ENCODE results near the gene SPON2. TPM values are rescaled to one million over a fixed set of nuclear protein-coding genes. Genes with fewer than 3 reads are reported as not detected.

Gene SPON2
- total RNA-seq, result 10 to 100 TPM in 2 of 4 donors, 1 to 10 TPM in 2; 2.4 to 14.1 (median 6.6) TPM

DNA sequence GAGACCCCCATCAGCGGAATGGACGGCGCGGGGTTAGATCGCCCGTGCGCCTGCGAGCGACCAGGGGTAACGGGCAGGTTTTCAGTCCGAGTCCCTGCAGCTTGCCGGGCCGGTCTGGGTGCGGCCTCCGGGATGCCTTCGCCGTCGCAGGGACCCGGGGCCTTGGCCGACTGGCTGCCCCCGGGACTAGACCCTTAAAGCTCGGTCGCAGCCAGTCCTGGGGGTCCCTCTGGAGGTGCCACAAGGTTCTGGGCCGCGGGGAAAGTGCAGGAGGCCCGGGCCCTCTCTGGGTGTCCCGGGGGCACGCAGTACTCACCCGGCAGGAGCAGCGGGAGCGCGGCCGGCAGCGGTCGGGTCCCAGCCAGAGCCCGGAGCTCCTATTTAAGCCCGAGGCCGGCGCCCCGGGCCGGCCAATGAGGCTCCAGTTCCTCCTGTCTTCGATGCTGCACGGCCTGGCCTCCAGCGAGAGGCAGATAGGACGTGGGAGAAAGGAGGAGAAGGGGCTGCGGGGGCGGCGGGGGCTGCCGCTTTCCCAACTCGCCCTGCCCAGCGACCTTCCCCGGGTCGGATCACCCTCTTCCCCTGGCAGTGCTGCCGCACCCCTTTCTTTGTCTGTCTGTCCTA lies at the start of gene SPON2:
TSS of gene SPON2 (minus strand) at position 356 of the 624 bp plus-strand sequence.
- H3K36me3 ChIP-seq, result no peaks in the 10 kb centered on the region
- TF ChIP-seq, protein P1, sequence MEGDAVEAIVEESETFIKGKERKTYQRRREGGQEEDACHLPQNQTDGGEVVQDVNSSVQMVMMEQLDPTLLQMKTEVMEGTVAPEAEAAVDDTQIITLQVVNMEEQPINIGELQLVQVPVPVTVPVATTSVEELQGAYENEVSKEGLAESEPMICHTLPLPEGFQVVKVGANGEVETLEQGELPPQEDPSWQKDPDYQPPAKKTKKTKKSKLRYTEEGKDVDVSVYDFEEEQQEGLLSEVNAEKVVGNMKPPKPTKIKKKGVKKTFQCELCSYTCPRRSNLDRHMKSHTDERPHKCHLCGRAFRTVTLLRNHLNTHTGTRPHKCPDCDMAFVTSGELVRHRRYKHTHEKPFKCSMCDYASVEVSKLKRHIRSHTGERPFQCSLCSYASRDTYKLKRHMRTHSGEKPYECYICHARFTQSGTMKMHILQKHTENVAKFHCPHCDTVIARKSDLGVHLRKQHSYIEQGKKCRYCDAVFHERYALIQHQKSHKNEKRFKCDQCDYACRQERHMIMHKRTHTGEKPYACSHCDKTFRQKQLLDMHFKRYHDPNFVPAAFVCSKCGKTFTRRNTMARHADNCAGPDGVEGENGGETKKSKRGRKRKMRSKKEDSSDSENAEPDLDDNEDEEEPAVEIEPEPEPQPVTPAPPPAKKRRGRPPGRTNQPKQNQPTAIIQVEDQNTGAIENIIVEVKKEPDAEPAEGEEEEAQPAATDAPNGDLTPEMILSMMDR (IDR thresholded peaks at IDR 0.05), result no peak
- no peak for TF ChIP-seq POLR2A (IDR thresholded peaks at IDR 0.05)
- intact Hi-C loops (cut with DNase I), result no loop called here
- H3K27me3 ChIP-seq, result peaks cover 17% of the 10 kb centered on the region
- H3K4me1 ChIP-seq, result peaks cover 20 to 30% of the 10 kb centered on the region in 2 donors
- DNase-seq, result no peak
- peak within 1 kb of the TSS in 1 of 3 donors; percentile 10 for H3K4me3 ChIP-seq (replicated peaks in 1 of 3)
- 4 to 5% methylated on average over 15 to 20 of the region's 54 CpGs for WGBS, 2 donors
- H3K9me3 ChIP-seq, result no peaks in the 10 kb centered on the region
- H3K27ac ChIP-seq, result peak within 1 kb of the TSS in 2 of 3 donors; percentile 33 to 36

DNA sequence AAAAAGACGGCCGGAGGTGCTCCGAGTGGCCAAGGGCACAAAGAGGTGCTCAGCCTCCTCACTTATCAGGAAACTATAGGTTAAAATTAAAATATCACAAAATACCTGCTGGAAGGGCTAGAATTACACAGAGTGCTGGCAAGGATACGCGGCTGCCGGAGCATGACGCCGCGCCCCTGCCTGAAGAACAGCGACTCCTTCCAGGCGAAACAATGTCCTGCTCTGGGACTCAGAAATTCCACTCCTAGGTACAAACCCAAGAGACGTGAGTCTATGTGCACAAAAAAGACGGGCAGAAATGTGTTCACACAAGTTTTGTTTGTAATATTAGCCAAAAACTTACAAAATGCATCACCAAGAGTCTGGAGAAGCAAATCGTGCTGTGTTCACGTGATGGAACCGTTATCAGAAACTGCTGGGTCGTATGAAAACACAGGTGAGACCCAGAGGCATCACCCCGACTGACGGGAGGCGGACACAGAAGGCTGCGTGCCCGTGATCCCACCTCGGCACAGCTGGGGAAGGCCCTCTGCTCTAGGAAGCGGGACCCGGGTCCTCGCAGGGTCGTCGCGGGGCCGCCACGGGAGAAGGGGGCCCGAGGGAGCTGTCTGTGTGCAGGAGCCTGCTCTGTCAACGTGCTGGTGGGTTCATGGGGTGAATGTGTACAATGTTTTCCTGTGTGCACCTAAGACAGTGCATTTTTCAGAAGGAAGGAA lies 48.9 kb upstream of the SPON2 start:
- Histone ChIP-seq H3K4me3 (replicated peaks in 1 of 3) (no peak overlapping the region), H3K27ac (peak overlapping the region in 1 of 3 donors; percentile 39), H3K36me3 (peaks cover 22 to 38% of the 10 kb centered on the region in 2 donors), H3K9me3 (no peaks in the 10 kb centered on the region), H3K4me1 (peaks cover 15 to 17% of the 10 kb centered on the region in 2 donors), H3K27me3 (no peaks in the 10 kb centered on the region)
- WGBS, 2 donors, result 63 to 77% methylated on average over 33 of the region's 33 CpGs
- peak; percentile 65 to 72 for DNase-seq
- TF ChIP-seq, protein P1 (IDR thresholded peaks at IDR 0.05), result peak in 3 of 6 experiments; percentile 8 to 33 (median 22)
- no peak for TF ChIP-seq POLR2A (IDR thresholded peaks at IDR 0.05)
- intact Hi-C loops (cut with DNase I), result no loop called here

- no peak for TF ChIP-seq POLR2A (IDR thresholded peaks at IDR 0.05)
- TF ChIP-seq, protein P1 (IDR thresholded peaks at IDR 0.05), result no peak
- DNase-seq, result no peak
- Histone ChIP-seq H3K27me3 (no peaks in the 10 kb centered on the region), H3K4me3 (replicated peaks in 1 of 3) (no peak overlapping the region), H3K4me1 (peaks cover 15 to 17% of the 10 kb centered on the region in 2 donors), H3K36me3 (peaks cover 27 to 34% of the 10 kb centered on the region in 2 donors), H3K9me3 (no peaks in the 10 kb centered on the region), H3K27ac (peak overlapping the region in 1 of 3 donors; percentile 39)
- 92% methylated on average over 16 of the region's 16 CpGs for WGBS, 2 donors
- intact Hi-C loops (cut with DNase I), result no loop called here
Observed at GRCh38 chr4:1220566-1220965, 48.2 kb upstream of the SPON2 start.

GRCh38 chr4:1219566-1219950 lies 47.2 kb upstream of the SPON2 start:
- no peaks in the 10 kb centered on the region for H3K27me3 ChIP-seq
- H3K4me3 ChIP-seq (replicated peaks in 1 of 3), result no peak overlapping the region
- intact Hi-C loops (cut with DNase I), result no loop called here
- no peaks in the 10 kb centered on the region for H3K9me3 ChIP-seq
- TF ChIP-seq, protein P1 (IDR thresholded peaks at IDR 0.05), result no peak
- no peak for TF ChIP-seq POLR2A (IDR thresholded peaks at IDR 0.05)
- no peak overlapping the region for H3K27ac ChIP-seq
- no peak for DNase-seq
- WGBS, 2 donors, result 89 to 94% methylated on average over 7 of the region's 7 CpGs
- peaks cover 27 to 34% of the 10 kb centered on the region in 2 donors for H3K36me3 ChIP-seq
- H3K4me1 ChIP-seq, result peaks cover 15 to 17% of the 10 kb centered on the region in 2 donors

Data from thyroid gland (tissue), 4 donors.